Vagina (tissue), 2 donors: ENCODE data around the gene CCDC138.

Experiments used
- POLR2A ChIP-seq, 2 donors: fragments of 450-650 bp; IDR thresholded peaks; one replicate each; pipeline ENCODE4 v1.6.1; 2017; ENCODE audit warnings: antibody characterized with exemption in 2 of 2, mild to moderate bottlenecking in 2 of 2, moderate library complexity in 2 of 2
- POLR2AphosphoS5 ChIP-seq, 2 donors: sonication (generic); formaldehyde crosslinking; IDR thresholded peaks; one replicate each; pipeline ENCODE4 v1.9.0; 2017; ENCODE audit warnings: antibody characterized with exemption in 2 of 2, mild to moderate bottlenecking in 2 of 2, low read depth in 1 of 2; ENCODE audit not compliant: insufficient read depth in 1 of 2
- TF ChIP-seq, protein P1 (sequence below), 3 experiments: fragments of 450-650 bp in 2 of 3; fragments of 200-600 bp in 1 of 3; sonication (generic) in 1 of 3; IDR thresholded peaks; one replicate each; pipeline ENCODE4 v1.5.1; 2017 to 2019; ENCODE audit warnings: antibody characterized with exemption in 3 of 3, mild to moderate bottlenecking in 2 of 3, moderate library complexity in 2 of 3

DNA sequence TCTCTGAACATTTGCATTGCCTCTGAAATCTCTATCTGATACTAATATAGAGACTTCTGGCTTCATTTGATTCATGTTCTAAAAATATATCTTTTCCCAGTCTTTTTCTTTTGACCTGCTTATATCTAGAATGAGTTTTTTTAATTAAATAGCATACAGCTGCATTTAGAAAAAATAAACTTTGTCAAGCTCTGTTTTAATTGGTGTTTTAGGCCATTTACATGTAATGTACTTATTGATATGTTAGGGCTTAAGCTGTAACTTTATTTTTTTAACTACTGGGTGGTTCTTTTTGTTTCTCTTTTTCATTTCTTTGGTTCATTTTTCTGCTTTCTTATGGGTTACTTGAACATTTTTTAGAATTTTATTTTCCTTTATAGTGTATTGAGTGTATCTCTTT is 54.9 kb downstream of the CCDC138 start:
- TF ChIP-seq, protein P1, sequence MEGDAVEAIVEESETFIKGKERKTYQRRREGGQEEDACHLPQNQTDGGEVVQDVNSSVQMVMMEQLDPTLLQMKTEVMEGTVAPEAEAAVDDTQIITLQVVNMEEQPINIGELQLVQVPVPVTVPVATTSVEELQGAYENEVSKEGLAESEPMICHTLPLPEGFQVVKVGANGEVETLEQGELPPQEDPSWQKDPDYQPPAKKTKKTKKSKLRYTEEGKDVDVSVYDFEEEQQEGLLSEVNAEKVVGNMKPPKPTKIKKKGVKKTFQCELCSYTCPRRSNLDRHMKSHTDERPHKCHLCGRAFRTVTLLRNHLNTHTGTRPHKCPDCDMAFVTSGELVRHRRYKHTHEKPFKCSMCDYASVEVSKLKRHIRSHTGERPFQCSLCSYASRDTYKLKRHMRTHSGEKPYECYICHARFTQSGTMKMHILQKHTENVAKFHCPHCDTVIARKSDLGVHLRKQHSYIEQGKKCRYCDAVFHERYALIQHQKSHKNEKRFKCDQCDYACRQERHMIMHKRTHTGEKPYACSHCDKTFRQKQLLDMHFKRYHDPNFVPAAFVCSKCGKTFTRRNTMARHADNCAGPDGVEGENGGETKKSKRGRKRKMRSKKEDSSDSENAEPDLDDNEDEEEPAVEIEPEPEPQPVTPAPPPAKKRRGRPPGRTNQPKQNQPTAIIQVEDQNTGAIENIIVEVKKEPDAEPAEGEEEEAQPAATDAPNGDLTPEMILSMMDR (IDR thresholded peaks at IDR 0.05) = no peak
- no peak for TF ChIP-seq POLR2A (IDR thresholded peaks at IDR 0.05)
- TF ChIP-seq POLR2AphosphoS5 (IDR thresholded peaks at IDR 0.05; ENCODE audit: insufficient read depth in 1 of 2, low read depth in 1 of 2) = no peak
